ENCODE data around the gene PCDH7. TPM values are rescaled to one million over a fixed set of nuclear protein-coding genes. Genes with fewer than 3 reads are reported as not detected.

The PCDH7 gene
- total RNA-seq, 3 donors from 2014 or later: 4.5 to 104 (median 10.6) TPM

- H3K36me3 ChIP-seq (ENCODE audit: low read depth): no peaks in the 10 kb centered on the region
- ATAC-seq (no peak), DNase-seq (no peak)
- no peak for TF ChIP-seq CTCF (IDR thresholded peaks at IDR 0.05)
- no peaks in the 10 kb centered on the region for H3K9me3 ChIP-seq
- intact Hi-C loops (cut with DNase I, micrococcal nuclease): no loop called here
- no peak overlapping the region for H3K4me3 ChIP-seq
- no peaks in the 10 kb centered on the region for H3K4me1 ChIP-seq (ENCODE audit: low read depth)
Measured at GRCh38 chr4:30755346-30755745, 35.2 kb downstream of the PCDH7 start.

GRCh38 chr4:30756553-30756952, 36.4 kb downstream of the PCDH7 start:
- ATAC-seq (no peak), DNase-seq (no peak)
- H3K36me3 ChIP-seq (ENCODE audit: low read depth): no peaks in the 10 kb centered on the region
- H3K4me1 ChIP-seq (ENCODE audit: low read depth): no peaks in the 10 kb centered on the region
- no peak for TF ChIP-seq CTCF (IDR thresholded peaks at IDR 0.05)
- intact Hi-C loops (cut with DNase I, micrococcal nuclease): no loop called here
- H3K4me3 ChIP-seq: no peak overlapping the region
- H3K9me3 ChIP-seq: no peaks in the 10 kb centered on the region

- H3K9me3 ChIP-seq: no peaks in the 10 kb centered on the region
- H3K36me3 ChIP-seq (ENCODE audit: low read depth): no peaks in the 10 kb centered on the region
- TF ChIP-seq CTCF (IDR thresholded peaks at IDR 0.05): no peak
- intact Hi-C loops (cut with DNase I, micrococcal nuclease): no loop called here
- H3K4me3 ChIP-seq: no peak overlapping the region
- no peak for ATAC-seq
- H3K4me1 ChIP-seq (ENCODE audit: low read depth): no peaks in the 10 kb centered on the region
- no peak for DNase-seq
Measured at GRCh38 chr4:30757357-30757756, 37.2 kb downstream of the PCDH7 start.

GRCh38 chr4:30760551-30760950, 40.4 kb downstream of the PCDH7 start:
- Histone ChIP-seq H3K4me3 (no peak overlapping the region), H3K36me3 (ENCODE audit: low read depth) (no peaks in the 10 kb centered on the region), H3K4me1 (ENCODE audit: low read depth) (no peaks in the 10 kb centered on the region), H3K9me3 (no peaks in the 10 kb centered on the region)
- no peak for ATAC-seq
- intact Hi-C loops (cut with DNase I, micrococcal nuclease): no loop called here
- DNase-seq: no peak
- TF ChIP-seq CTCF (IDR thresholded peaks at IDR 0.05): no peak

GRCh38 chr4:30763321-30763727, 43.2 kb downstream of the PCDH7 start:
- H3K9me3 ChIP-seq: no peaks in the 10 kb centered on the region
- no peak for TF ChIP-seq CTCF (IDR thresholded peaks at IDR 0.05)
- peak; percentile 29 for ATAC-seq
- intact Hi-C loops (cut with DNase I, micrococcal nuclease): no loop called here
- no peaks in the 10 kb centered on the region for H3K4me1 ChIP-seq (ENCODE audit: low read depth)
- DNase-seq: no peak
- H3K36me3 ChIP-seq (ENCODE audit: low read depth): no peaks in the 10 kb centered on the region
- no peak overlapping the region for H3K4me3 ChIP-seq

GRCh38 chr4:30765022-30765421, 44.9 kb downstream of the PCDH7 start:
- no peak for TF ChIP-seq CTCF (IDR thresholded peaks at IDR 0.05)
- H3K4me1 ChIP-seq (ENCODE audit: low read depth): no peaks in the 10 kb centered on the region

More at GRCh38 chr4:30765022-30765421, 44.9 kb downstream of the PCDH7 start:
- no peak for DNase-seq
- H3K4me3 ChIP-seq: no peak overlapping the region
- no peak for ATAC-seq
- intact Hi-C loops (cut with DNase I, micrococcal nuclease): no loop called here
- H3K9me3 ChIP-seq: no peaks in the 10 kb centered on the region
- H3K36me3 ChIP-seq (ENCODE audit: low read depth): no peaks in the 10 kb centered on the region

Measured in mucosa of descending colon (tissue), 3 donors.